Gastrocnemius medialis (tissue), 4 donors: ENCODE measurements around the gene IRAG1. TPM values are rescaled to one million over a fixed set of nuclear protein-coding genes. Genes with fewer than 3 reads are reported as not detected.

Source experiments
- ATAC-seq, 2 donors: fragments of 150-250 bp; one replicate each; pipeline ENCODE4 v1.9.1; 2016
- DNase-seq, 2 donors: peaks; one replicate each; pipeline ENCODE4 v3.0.0-alpha.2; 2019
- H3K27ac ChIP-seq, 4 donors: fragments of 200-600 bp; sonication (generic); 1 replicate in 1 of 4; 2 replicates in 3 of 4; pipeline ENCODE4 v1.5.1; 2016 to 2018; ENCODE audit warnings: mild to moderate bottlenecking in 2 of 4, moderate library complexity in 1 of 4
- H3K27me3 ChIP-seq, 3 donors: fragments of 200-600 bp; sonication (generic) in 2 of 3; 1 replicate in 1 of 3; 2 replicates in 2 of 3; pipeline versions ENCODE4 v1.5.1 to v1.6.0; 2016 to 2019; ENCODE audit warnings: mild to moderate bottlenecking in 1 of 3, moderate library complexity in 1 of 3
- H3K36me3 ChIP-seq, 2 donors: fragments of 200-600 bp; sonication (generic) in 1 of 2; one replicate each; pipeline ENCODE4 v1.5.1; 2017 to 2018
- H3K4me1 ChIP-seq, 2 donors: fragments of 200-600 bp; sonication (generic) in 1 of 2; one replicate each; pipeline ENCODE4 v1.5.1; 2016 to 2017; ENCODE audit warnings: mild to moderate bottlenecking in 2 of 2
- H3K4me3 ChIP-seq, 4 donors: fragments of 200-600 bp; sonication (generic) in 3 of 4; 1 replicate in 1 of 4; 2 replicates in 3 of 4; pipeline ENCODE4 v1.5.1; 2016 to 2019; ENCODE audit warnings: mild to moderate bottlenecking in 2 of 4
- H3K9me3 ChIP-seq, 3 donors: fragments of 200-600 bp; sonication (generic) in 2 of 3; 1 replicate in 1 of 3; 2 replicates in 2 of 3; pipeline ENCODE4 v1.5.1; 2016 to 2019
- CTCF ChIP-seq, 5 experiments: fragments of 450-650 bp in 3 of 5; fragments of 200-600 bp in 2 of 5; sonication (generic) in 2 of 5; IDR thresholded peaks in 4 of 5; conservative IDR thresholded peaks in 1 of 5; 1 replicate in 4 of 5; 2 replicates in 1 of 5; pipeline ENCODE4 v1.5.1; 2016 to 2019; ENCODE audit warnings: antibody characterized with exemption in 5 of 5, mild to moderate bottlenecking in 3 of 5, moderate library complexity in 3 of 5
- POLR2A ChIP-seq, 2 donors: fragments of 450-650 bp; IDR thresholded peaks; one replicate each; pipeline ENCODE4 v1.6.1; 2017; ENCODE audit warnings: antibody characterized with exemption in 2 of 2, mild to moderate bottlenecking in 2 of 2, moderate library complexity in 2 of 2
- in situ Hi-C, 4 donors: fragments of 200-750 bp; cut with MboI; loops; one replicate each; pipeline versions ENCODE4 v1.15.0 to v1.8.0; 2017; ENCODE audit warnings: low sequenced_read_pairs in 4 of 4
- intact Hi-C: fragments of 100-400 bp; cut with DNase I; formaldehyde crosslinking; loops from one replicate; pipeline ENCODE4 v1.15.1; 2023; ENCODE audit warnings: low total_unique reads
- total RNA-seq, 4 donors: library from RNA; depleted of rRNA; stranded (reverse); fragments of >200 nt; gene quantifications; one replicate each; pipeline versions ENCODE4 v1.1.0 to v1.2.3, GENCODE V29; 2016

IRAG1 gene
- total RNA-seq, 4 donors from 2014 or later: 1.6 to 7.6 (median 3.6) TPM

- DNase-seq: no peak
- Histone ChIP-seq H3K27ac (no peak overlapping the region), H3K4me3 (no peak overlapping the region), H3K36me3 (no peaks in the 10 kb centered on the region), H3K9me3 (no peaks in the 10 kb centered on the region), H3K27me3 (no peaks in the 10 kb centered on the region), H3K4me1 (peaks cover 0 to 11% of the 10 kb centered on the region in 2 donors)
- intact Hi-C loops (no loop called here), in situ Hi-C loops (no loop called here)
- TF ChIP-seq CTCF (IDR thresholded peaks at IDR 0.05 in 4 of 5, conservative IDR thresholded peaks at IDR 0.05 in 1 of 5) (no peak), POLR2A (IDR thresholded peaks at IDR 0.05) (no peak)
- no peak for ATAC-seq
Measured at GRCh38 chr11:10699072-10699471, 5.5 kb upstream of the IRAG1 start.

GRCh38 chr11:10697323-10697620 is 3.7 kb upstream of the IRAG1 start:
- in situ Hi-C loops (no loop called here), intact Hi-C loops (no loop called here)
- Histone ChIP-seq H3K4me1 (peaks cover 0 to 17% of the 10 kb centered on the region in 2 donors), H3K36me3 (no peaks in the 10 kb centered on the region), H3K4me3 (no peak overlapping the region), H3K27me3 (no peaks in the 10 kb centered on the region), H3K27ac (peak overlapping the region; percentile 37 to 66 (median 49)), H3K9me3 (no peaks in the 10 kb centered on the region)
- no peak for TF ChIP-seq CTCF (IDR thresholded peaks at IDR 0.05 in 4 of 5, conservative IDR thresholded peaks at IDR 0.05 in 1 of 5)
- TF ChIP-seq POLR2A (IDR thresholded peaks at IDR 0.05): no peak
- DNase-seq: no peak
- ATAC-seq: no peak

- Histone ChIP-seq H3K4me3 (no peak overlapping the region), H3K27ac (peak overlapping the region; percentile 37 to 67 (median 64)), H3K9me3 (no peaks in the 10 kb centered on the region), H3K4me1 (peaks cover 0 to 17% of the 10 kb centered on the region in 2 donors), H3K36me3 (no peaks in the 10 kb centered on the region), H3K27me3 (no peaks in the 10 kb centered on the region)
- DNase-seq (no peak), ATAC-seq (peak; percentile 32 to 43)
- intact Hi-C loops (no loop called here), in situ Hi-C loops (no loop called here)
- TF ChIP-seq CTCF (IDR thresholded peaks at IDR 0.05 in 4 of 5, conservative IDR thresholded peaks at IDR 0.05 in 1 of 5) (no peak), POLR2A (IDR thresholded peaks at IDR 0.05) (no peak)
Measured at GRCh38 chr11:10696468-10697322, 3.1 kb upstream of the IRAG1 start.

- Histone ChIP-seq H3K4me3 (no peak overlapping the region), H3K27ac (peak overlapping the region in 2 of 4 donors; percentile 9 to 67), H3K4me1 (peaks cover 0 to 17% of the 10 kb centered on the region in 2 donors), H3K27me3 (no peaks in the 10 kb centered on the region), H3K36me3 (no peaks in the 10 kb centered on the region), H3K9me3 (no peaks in the 10 kb centered on the region)
- DNase-seq (no peak), ATAC-seq (no peak)
- TF ChIP-seq CTCF (IDR thresholded peaks at IDR 0.05 in 4 of 5, conservative IDR thresholded peaks at IDR 0.05 in 1 of 5) (no peak), POLR2A (IDR thresholded peaks at IDR 0.05) (no peak)
- in situ Hi-C loops (no loop called here), intact Hi-C loops (no loop called here)
Measured at GRCh38 chr11:10695833-10696232, 2.3 kb upstream of the IRAG1 start.
